GM19455 (cell line): Measurements from ENCODE around the gene USP12.
"Not testable (repeated sequence)": the region's sequence is repeated elsewhere in the genome, so short reads cannot be mapped to it uniquely, and the experiment has no call there.

Experiments used
- ATAC-seq: cut with Tn5 transposase; IDR thresholded peaks from one replicate; pipeline ENCODE4 v1.9.1; 2021; ENCODE audit not compliant: unreplicated experiment

Gene USP12

GRCh38 chr13:27151798-27152599 lies 19.6 kb downstream of the USP12 start:
- ATAC-seq = no peak

DNA sequence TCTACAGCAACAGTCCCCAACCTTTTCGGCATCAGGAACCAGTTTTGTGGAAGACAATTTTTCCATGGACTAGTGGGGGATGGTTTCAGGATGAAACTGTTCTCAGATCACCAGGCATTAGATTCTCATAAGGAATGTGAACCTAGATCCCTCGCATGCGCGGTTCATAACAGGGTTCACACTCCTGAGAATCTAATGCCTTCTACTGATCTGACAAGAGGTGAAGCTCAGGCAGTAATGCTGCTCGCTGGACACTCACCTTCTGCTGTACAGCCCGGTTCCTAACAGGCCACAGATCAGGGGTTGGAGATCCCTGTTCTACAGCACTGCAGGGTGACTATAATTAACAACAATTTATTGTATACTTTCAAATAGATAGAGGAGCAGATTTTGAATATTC lies 21.9 kb downstream of the USP12 start:
- ATAC-seq = no peak

- no peak for ATAC-seq
Measured at GRCh38 chr13:27148900-27149299, 22.7 kb downstream of the USP12 start.

DNA sequence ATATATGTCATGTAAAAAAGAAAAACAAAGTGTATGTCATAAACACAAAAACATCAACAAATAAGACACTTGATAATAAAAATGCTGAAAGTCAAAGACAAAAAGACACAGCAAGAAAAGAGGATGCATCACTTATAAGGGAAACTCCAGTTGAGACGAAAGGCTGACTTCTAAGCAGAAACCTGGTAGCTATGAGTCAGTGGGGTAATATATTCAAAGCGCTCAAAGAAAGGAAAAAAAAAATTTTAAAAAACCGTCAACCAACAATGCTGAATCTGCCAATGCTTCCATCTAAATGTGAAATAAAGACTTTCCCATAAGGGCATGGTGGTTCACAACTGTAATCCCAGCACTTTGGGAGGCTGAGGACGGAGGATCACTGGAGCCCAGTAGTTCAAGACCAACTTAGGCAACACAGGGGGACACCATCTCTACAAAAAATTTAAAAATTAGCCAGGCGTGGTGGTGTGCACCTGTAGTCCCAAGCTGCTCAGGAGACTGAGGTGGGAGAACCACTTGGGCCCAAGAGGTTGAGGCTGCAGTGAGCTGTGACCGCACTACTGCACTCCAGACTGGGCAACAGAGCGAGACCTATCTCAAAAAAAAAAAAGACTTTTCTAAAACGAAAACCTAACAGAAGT lies 24.0 kb downstream of the USP12 start:
- peak; percentile 55 for ATAC-seq

DNA sequence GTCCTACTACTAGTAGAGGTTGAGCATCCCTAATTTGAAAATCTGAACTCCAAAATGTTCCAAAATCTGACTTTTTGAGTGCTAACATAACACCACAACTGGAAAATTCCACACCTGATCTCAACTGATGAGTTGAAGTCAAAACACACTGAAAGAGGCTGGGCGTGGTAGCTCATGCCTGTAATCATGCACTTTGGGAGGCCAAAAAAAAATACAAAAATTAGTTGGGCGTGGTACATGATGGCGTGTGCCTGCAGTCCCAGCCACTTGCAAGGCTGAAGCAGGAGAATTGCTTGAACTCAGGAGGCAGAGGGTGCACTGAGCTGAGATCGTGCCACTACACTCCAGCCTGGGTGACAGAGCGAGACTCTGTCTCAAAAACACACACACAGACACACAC lies 29.9 kb downstream of the USP12 start:
- ATAC-seq = no peak

DNA sequence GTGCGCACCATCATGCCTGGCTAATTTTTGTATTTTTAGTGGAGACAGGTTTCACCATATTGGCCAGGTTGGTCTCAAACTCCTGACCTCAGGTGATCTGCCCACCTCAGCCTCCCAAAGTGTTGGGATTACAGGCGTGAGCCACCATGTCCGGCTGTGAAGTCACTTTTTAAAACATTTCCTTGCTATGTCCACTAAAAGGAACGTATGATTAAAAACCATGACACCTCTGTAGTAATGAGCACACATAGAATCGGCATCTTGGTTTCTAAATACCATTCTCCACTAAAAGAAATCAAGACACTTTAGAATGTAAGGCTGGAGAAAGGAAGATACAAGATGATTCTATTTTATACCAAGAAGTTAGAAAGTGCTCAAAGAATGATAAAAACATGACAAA lies 30.5 kb downstream of the USP12 start:
- ATAC-seq = not testable (repeated sequence)

GRCh38 chr13:27140060-27140459 lies 31.6 kb downstream of the USP12 start:
- ATAC-seq = no peak

DNA sequence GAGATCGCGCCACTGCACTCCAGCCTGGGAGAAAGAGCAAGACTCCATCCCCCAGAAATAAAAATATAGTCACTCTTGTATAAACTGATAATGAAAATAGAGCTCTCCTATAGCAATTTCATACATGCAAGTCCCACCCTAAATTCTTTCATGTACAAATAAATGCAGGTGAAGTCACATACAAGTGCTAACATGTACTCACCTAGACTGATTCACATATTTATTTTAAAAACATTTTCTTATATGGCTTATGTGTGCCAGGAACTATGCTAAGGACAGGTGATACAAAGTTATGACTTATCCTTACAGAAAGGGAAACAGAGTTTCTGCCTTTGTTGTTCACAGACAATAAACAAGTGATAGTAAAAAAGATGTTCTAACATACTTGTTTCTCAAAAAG lies 32.0 kb downstream of the USP12 start:
- no peak for ATAC-seq

DNA sequence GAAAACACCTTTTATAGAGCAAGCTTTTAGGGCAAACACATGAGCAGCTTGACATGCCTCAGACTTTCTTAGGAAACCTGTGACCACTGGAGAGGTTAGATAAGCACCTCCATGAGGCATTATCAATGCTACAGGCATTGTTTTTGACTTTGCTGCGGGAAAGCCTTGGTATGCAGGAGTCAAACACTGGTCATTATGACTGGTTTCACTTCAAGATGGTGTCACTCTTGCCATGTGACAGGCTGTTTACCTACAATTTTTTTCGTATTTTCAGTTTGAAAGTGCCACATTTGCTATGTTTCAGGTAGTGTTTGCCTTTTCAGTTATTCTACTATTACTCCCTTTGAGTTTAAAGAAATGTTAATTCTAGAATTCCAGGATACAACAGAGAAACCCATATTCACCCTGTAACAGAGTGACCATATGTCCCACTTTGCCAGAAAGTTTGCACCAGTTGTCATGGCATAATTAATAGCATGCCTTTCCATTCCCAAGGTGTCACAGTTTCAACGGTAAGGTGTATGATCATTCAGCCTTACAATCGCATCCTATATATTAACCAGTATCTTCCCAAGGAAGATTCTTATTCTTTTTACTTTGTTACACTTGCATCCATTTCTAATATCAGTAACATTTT lies 33.0 kb downstream of the USP12 start:
- no peak for ATAC-seq

GRCh38 chr13:27137759-27138158 lies 33.9 kb downstream of the USP12 start:
- ATAC-seq = no peak

DNA sequence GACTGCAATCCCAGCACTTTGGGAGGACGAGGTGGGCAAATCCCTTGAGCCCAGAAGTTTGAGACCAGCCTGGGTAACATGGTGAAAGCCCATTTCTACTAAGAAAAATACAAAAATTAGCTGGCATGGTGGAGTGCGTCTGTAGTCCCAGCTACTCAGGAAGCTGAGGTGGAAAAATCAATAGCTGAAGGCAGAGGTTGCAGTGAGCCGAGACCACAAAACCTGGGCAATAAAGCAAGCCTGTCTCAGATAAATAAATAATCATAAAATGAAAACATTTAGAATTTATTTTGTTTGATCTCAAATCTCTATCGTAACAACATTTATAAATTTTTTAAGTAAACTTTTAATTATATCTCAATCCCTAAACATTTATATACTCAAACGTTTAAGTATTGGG lies 36.6 kb downstream of the USP12 start:
- no peak for ATAC-seq

- no peak for ATAC-seq
Measured at GRCh38 chr13:27133889-27134288, 37.7 kb downstream of the USP12 start.

- no peak for ATAC-seq
Measured at GRCh38 chr13:27132538-27132937, 39.1 kb downstream of the USP12 start.

- no peak for ATAC-seq
Measured at GRCh38 chr13:27131906-27132305, 39.7 kb downstream of the USP12 start.

GRCh38 chr13:27130979-27131623 lies 40.5 kb downstream of the USP12 start:
- ATAC-seq = peak; percentile 88

GRCh38 chr13:27130223-27130978 lies 41.2 kb downstream of the USP12 start:
- no peak for ATAC-seq

- ATAC-seq = no peak
Measured at GRCh38 chr13:27128825-27129627, 42.6 kb downstream of the USP12 start.

DNA sequence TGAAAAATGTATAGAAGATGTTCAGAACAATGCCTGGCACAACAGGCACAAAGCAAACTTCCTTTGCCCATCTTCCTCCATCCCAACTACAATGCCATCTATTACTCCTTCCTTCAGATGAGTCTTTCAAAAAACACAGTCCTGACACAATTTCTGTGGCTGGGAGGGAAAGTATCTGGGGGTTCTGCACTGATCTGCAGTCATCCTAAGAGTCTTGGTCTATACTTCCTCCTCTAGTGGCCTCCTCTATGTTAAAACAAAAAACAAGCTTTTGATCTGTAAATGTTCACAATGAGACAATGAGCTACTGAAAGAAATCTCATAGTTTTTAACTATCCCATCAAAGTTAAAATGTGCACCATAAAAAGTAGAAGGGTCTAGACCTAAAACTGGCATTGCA lies 44.8 kb downstream of the USP12 start:
- no peak for ATAC-seq

DNA sequence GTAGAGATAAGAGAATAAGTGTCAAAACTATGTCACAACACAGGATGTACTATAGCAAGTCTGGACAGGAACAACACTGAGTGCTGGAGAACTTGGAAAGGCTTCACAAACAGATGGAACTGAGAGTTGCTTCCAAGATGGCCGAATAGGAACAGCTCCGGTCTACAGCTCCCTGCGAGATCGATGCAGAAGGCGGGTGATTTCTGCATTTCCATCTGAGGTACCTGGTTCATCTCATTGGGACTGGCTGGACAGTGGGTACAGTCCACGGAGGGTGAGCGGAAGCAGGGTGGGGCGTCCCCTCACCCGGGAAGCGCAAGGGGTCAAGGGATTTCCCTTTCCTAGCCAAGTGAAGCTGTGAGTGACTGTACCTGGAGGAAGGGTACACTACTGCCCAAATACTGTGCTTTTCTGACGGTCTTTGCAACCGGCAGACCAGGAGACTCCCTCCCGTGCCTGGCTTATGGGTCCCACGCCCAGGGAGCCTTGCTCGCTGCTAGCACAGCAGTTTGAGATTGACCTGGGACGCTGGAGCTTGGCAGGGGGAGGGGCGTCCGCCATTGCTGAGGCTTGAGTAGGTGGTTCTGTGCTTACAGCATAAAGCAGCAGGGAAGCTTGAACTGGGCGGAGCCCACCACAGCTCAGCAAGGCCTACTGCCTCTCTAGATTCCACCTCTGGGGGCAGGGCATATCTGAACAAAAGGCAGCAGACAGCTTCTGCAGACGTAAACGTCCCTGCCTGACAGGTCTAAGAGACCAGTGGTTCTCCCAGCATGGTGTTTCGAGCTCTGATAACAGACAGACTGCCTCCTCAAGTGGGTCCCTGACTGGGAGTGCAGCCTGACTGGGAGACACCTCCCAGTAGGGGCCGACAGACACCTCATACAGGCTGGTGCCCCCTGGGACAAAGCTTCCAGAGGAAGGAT lies 46.0 kb downstream of the USP12 start:
- ATAC-seq = no peak
